HG03064 (cell line): ENCODE results near the gene NLRP8.
"Not testable (repeated sequence)": the region's sequence is repeated elsewhere in the genome, so short reads cannot be mapped to it uniquely, and the experiment has no call there.

Experiments used
- ATAC-seq: cut with Tn5 transposase; IDR thresholded peaks from one replicate; pipeline ENCODE4 v1.9.1; 2021; ENCODE audit warnings: low read depth; ENCODE audit not compliant: unreplicated experiment

Gene NLRP8

DNA sequence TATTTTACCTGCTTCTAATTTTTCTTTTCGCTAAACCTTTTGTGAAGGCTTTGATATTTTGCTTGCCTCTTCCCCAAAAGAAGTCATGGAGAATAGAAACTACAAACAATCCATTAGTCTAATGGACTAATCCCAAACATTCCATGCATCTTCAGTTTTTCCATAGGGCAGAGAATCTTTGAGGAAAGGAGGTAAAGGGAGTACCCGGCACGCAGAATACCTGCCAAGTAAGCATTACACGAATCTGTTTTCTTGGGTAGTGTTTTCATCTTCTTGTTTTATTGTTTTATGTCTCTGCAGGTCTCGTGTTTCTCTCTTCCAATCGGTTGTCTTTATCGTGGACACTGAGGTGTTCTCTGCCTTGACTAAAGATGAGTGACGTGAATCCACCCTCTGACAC is at the start of gene NLRP8:
Gene NLRP8 (plus strand): TSS at position 301 of the 400 bp plus-strand sequence.
- ATAC-seq: no peak

DNA sequence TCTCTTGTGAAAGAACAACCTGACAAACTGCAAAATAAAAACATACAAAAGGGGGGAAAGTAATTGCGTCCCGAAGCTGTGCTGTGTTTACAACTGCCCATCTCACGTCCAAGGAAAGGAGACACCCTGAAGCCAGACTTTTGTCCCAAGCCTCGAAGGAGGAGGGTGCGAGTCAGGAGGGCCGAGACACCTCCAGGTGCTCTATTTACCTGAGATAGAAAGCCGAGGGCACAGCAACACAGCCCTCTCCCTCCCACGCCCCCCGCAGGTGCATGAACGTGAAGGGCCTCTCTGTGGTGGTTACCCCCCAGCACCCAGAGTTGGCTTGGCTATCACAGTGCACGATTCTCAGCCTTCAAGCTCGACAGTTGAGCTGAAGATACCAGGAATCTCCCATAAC is 48.7 kb upstream of the NLRP8 start:
- ATAC-seq: no peak

DNA sequence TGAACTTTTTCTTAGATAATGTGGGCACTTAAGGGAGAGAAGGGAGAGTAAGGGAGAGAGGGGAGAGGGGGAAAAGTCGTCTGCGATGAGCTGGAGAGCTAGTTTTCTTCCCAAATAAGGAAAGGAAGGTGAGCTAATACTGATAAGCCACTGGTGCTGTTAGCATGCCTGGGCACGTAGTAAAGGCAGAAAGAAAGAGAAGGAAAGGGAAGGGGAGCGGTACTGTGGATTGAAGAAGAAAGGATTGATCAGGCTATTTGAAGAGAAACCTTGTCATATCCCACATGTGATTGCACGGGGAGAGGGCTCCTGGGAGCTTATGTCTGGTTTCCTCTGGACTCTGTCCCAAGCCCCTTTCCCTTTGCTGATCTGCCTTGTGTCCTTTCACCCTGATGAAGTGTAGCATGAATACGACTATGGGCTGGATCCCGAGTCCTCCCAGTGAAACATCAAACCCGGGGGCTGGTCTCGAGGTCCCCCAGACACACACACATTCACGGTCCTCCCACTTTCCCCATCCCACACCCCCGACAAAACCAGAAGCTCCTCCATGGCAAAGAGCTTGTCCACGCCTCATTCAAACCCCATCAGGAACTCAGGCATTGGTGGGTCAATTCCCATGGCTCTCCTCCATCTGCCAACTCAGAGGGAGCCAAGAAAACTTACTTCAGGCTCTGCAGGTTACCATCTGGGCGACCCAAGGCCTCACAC is 46.1 kb upstream of the NLRP8 start:
- no peak for ATAC-seq

DNA sequence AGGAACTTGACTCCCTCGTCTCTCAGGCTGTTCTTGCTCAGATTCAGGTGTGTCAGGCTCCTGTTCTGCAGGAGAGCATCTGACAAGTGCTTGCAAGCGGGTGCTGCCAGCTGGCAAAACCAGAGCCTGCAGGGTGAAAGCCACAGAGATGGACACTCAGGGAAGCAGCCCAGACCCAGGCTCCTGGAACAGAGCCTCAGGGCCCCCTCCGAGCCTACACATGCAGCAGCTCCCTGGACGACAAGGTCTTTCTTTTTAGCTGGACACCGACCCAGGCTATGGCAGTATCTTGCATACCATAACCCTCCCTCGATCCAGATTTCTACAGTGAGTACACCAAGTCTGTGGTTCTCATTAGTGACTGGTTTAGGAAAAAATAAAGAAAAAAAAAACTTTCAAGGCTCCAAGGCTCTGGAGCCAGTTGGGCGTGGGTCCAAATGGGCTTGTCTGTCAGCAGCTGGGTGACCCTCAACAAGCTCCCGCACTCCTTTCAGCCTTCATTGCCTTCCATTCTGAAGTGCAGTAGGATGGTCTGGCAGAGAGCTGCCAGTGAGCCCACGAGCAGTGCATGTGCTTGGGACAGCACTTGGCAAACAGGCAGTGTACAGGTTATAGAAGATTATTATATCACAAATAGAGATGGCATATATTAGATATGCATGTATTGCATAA is 45.4 kb upstream of the NLRP8 start:
- ATAC-seq: no peak

DNA sequence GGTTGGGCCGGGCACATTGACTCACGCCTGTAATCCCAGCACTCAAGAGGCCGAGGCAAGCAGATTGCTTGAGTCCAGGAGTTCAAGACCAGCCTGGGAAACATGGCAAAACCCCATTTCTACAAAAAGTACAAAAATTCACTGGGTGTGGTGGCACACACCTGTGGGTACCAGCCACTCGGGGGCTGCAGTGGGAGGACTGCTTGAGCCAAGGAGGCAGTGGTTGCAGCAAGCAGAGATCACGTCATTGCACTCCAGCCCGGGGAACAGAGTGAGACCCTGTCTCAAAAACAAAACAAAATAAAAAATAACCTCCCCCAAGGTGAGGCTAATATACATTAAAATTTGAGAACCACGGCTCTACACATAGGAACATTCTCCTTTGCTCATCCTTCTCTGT is 40.3 kb upstream of the NLRP8 start:
- ATAC-seq: no peak

DNA sequence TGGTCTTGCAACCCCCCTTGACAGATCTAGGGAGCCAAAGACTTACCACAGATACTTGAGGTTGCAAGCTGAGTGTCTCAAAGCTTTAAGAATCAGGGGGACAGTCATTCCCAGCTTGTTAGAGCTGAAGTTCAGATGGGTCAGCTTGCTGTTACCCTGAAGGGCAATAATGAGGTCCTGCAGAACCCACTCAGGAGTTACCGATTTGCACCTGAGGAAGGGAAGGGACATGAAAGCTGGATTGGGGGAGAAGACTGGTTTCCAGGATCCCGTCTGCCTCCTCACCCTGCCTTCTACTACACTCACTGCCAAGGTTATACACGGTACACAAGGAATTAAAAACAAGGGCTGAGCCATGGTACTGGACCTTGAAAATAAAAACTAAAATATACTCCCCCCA is 39.9 kb upstream of the NLRP8 start:
- ATAC-seq: no peak

DNA sequence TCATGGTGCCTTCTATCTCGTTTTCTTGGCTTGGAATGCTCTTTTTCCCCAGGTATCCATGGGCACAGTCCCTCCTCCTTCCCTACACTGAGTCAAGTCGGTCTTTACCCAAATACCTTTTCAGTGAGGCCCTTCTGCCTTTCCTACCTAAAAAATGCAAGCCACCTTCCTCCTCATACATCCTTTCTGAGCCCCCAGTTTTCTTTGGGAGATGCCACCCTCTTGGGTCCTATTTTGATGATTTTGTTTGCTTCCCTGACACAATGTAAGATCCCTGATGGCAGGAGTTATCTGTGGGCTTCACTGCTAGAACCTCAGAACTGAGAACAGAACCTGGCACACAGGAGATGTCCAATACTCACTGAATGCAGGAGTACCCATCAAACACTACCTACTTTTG is 37.8 kb upstream of the NLRP8 start:
- no peak for ATAC-seq

DNA sequence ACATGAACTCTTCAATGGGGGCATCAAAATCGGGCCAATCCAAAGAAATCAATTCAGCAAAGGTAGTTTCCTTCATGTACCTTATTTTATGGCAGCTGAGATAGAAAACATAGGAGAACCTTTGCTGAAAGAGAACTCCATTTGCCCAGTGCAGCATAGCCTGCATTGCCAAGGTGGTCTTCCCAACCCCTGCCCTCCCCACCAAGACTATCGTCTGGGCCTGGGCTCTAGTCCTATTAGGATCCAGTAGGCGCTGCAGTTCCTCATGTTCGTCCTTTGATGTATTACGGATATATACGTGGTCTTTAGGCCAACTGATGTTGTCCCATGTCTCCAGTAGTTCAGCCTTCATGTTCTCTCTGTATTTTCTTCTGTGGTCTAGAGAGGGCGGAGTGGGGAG is 34.7 kb upstream of the NLRP8 start:
- no peak for ATAC-seq

DNA sequence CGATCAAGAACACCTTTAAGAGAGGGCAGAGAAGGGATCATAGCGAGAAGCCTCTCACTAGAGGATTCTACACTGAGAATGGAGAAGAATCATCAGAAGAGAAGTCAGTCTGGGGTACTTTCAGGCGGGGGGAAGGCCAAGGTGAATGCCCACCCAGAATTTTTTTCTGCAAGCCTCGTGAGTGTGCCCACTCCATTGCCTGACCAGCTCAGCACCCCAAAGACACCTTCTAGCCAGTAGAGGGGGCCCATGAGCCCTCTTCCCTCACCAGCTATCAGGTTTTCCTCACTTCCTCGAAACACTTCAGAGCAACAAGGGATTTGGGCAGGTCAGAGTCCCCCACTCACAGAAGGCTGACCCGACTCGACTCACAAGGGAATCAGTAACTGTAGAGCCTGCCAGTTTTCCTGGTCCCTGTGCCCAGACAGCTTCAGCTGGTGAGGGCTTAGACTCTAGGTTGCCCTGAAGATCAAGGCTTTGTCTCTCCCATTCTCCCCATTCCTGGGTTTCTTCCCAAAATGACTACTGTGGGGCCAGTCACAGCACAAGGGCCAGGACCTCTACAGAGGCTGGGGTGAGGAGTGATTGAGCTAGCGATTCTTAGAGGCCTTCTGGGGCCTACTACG is 33.9 kb upstream of the NLRP8 start:
- no peak for ATAC-seq

DNA sequence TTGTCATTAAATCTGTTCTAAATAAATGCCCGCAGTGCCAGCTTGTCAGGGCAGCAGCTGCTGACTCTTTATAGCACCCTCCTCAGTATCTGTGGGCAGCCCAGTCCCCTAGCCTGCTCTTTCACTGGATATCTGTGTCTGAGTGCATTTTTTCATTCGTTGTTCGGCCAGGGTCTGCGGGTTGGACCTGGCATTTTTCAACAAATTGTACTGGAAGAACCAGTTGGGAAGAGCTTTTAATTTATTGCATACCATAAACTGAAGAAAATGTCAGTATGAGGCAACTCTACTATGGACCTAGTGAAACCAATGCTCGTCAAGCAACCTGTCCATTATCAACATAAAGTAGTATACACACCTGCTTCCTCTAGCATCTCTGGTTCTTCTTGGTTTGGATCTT is 24.1 kb upstream of the NLRP8 start:
- no peak for ATAC-seq

DNA sequence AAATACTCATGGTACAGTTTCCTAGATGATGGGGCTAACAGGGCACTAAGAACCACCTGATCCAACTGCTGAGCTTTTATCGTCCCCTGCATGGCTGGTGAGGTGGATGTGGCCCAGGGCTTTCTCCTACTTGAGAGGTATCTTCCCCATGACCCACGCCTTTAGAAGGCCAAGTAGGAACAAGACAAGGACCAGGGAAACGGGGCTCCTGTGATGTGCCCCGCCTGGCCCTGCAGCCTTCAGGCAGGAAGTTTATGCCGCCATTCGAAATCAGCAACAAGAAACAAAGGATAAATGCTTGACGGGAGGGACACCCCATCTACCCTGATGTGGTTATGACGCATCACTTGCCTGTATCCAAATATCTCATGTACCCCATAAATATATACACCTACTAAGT is 19.6 kb upstream of the NLRP8 start:
- no peak for ATAC-seq

DNA sequence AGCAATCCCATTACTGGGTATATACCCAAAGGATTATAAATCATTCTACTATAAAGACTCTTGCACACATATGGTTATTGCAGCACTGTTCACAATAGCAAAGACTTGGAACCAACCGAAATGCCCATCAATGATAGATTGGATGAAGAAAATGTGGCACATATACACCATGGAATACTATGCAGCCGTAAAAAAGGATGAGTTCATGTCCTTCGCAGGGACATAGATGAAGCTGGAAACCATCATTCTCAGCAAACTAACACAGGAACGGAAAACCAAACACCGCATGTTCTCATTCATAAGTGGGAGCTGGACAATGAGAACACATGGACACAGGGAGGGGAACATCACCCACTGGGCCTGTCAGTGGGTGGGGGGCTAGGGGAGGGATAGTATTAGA is 18.4 kb upstream of the NLRP8 start:
- ATAC-seq: not testable (repeated sequence)

DNA sequence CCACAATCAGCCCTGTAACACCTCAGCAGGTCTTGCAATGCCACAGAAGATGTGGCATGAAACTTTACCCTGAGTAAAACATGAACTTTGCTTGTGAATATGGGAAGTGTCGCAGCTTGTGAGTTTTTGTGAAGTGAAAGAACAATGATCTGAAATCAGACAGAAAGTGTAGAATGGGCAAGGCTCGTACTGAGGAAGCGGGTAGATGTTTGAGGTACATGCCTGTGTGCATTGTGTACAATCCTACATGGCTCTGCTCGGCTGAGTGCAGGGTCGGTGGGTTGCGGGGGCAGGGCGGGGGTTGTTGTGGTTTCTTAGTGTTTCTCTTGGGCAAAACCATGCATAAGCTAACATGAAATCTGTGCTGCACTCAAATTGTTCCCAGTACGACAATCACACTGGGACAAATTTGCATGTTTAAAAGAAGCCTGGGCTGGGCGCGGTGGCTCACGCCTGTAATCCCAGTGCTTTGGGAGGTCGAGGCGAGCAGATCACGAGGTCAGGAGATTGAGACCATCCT is 16.6 kb upstream of the NLRP8 start:
- no peak for ATAC-seq

DNA sequence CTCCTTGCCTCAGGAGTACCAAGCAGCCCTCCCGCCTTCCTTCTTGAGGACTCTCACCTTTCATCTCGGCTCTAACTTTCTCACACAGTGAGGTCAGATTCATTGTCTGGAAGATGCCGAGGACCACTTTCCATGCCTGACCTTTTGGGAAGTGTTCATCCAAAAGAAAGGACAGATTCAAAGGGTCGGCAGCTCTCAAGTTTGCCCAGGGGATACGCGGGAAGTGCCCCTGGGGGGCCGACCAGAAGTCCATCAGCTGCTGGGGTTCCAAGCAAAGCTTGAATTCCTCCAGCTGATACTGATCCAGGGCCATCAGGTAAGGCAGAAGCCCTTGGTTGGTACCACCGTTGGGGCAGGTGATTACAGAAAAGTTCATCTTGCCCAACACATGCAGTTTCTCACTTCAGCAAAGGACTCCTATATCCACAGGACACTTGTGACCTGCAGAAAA is 15.7 kb upstream of the NLRP8 start, which contains the start of gene NLRP13:
Gene NLRP13 (minus strand): TSS at position 401 of the 451 bp plus-strand sequence. CDS start 25 bp downstream, at position 376.
- ATAC-seq: no peak

DNA sequence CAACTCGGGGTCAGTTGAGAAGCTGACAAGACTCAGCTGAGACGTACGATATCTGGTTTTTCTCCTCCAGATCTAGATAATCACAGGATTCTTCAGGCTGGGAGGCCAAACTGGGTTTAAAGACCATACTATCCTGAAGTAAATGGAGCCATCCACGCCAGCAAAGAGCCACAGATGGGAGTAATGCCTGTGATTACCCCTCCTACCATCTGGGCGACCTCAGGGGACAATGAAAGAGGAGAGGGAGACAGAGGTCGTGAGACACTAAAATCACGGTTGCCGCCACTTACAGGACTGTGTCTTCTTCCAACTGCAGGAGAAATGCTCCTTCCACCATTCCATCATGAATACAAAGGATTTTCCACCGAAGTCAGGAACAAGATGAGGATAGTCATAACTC is 12.4 kb upstream of the NLRP8 start:
- no peak for ATAC-seq

DNA sequence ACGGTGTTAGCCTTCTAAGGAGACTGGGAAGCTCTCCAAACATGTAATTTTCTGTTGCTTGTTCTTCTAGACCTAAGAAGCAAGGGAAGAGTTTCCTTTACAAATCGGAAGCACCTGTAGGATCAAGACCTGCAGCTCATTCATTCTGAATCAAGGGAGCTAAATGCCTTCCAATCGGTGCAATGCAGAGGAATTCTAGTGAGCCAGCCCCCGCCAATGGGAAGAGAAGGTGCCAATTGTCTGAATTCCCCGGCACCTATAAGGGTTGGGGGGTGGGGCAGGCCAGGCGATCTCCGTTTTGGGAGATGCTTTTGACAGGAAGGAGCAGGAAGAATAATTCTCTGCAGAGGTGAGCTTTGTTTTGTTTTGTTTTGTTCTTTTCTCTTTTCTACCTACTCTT is 8.4 kb upstream of the NLRP8 start:
- ATAC-seq: no peak

DNA sequence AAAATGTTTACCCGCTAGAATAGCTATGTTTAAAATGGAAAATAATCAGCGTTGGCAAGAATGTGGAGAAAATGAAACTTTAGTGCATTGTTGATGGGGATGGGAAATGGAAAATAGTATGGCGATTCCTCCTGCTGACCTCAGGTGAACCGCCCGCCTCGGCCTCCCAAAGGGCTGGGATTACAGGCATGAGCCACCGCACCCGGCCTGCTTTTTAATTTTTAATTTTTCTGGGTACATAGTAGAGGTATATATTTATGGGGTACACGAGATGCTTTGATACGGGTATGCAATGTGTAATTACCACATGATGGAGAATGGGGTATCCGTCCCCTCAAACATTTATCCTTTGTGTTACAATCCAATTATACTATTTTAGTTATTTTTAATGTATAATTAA is 7.3 kb upstream of the NLRP8 start:
- ATAC-seq: no peak

DNA sequence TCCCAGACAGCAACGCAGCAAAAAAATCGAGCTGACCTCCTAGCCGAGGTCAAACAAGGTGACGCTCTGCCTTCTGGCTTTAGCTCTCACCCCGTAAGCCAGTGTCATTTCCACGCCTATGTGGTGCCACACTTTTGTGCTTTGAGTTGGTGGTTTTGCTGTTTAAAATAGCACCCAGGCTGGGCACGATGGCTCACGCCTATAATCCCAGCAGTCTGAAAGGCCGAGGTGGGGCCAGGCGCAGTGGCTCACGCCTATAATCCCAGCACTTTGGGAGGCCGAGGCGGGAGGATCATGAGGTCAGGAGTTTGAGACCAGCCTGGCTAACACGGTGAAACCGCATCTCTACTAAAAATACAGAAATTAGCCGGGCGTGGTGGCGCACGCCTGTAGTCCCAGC is 2.9 kb downstream of the NLRP8 start:
- ATAC-seq: not testable (repeated sequence)

DNA sequence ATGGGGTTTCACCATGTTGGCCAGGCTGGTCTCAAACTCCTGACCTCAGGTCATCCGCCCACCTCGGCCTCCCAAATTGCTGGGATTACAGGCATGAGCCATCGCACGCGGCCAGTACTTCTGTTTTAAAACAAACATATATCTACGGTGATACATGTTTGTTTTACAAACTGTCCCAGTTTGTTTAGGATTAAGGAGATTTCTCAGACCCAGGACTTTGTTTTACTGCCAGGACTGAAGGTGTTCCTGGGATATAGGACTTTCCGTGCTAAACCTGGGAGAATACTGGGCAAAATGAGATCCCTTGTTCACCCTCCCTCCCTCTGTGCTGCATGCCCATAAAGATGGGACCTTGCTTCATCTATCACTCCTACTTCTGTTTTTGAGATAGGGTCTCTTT is 8.8 kb downstream of the NLRP8 start:
- ATAC-seq: no peak

DNA sequence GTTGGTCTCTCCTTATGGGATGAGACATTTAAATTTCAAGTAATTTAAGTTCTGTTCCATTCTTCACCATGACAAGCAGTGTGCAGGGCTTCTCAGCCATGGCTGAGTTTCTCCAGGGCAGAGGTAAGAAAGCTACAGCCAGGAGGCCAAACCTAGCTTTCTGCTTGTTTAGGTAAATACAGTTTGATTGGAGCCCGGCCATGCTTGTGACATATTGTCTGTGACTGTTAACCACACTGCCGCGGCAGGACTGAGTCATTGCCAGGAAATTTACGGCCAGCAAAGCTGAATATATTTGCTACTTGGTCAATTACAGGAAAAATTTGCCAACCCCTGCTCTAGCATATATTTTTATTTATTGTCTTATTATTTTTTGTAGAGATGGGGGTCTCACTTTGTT is 10.7 kb downstream of the NLRP8 start:
- ATAC-seq: no peak

DNA sequence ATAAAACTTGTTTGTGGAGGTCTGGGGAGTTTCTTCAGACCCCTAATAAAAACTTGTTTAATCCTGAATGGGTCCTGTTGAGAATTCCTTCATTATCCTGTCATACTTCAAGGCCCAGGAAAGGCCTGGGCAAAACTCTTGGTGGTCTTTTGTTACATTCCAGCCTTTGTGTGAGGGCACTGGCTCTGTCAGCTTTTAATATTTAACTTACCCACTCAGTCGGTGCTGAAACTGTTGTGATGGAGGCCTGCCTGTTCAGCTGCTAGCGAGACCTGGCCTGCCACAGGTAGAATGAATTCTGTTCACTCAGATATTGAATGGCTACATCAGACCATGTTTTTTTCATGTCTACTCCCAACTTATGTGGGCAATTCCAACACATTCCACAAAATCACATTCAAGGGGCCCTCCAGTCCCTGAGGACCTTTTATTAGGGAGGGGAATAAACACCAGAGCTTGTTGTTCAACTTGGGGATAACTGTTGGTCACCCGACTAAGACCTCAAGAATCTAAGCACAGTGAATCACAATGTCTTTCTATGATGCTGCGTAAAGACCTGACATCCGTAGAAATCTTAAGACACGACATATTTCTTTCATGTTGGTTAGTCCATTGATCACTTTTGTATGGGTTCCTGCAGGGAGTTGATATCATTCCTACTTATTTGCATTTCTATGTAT is 12.5 kb downstream of the NLRP8 start:
- no peak for ATAC-seq
